Body of pancreas (tissue), 4 donors: Measurements from ENCODE around the gene PAM16.

Experiments used
- CTCF ChIP-seq, 7 experiments: fragments of 450-650 bp in 4 of 7; fragments of 200-600 bp in 3 of 7; sonication (generic) in 3 of 7; IDR thresholded peaks; one replicate each; pipeline ENCODE4 v1.5.1; 2016 to 2019; ENCODE audit warnings: antibody characterized with exemption in 7 of 7
- POLR2A ChIP-seq, 3 donors: fragments of 450-650 bp; IDR thresholded peaks; one replicate each; pipeline ENCODE4 v1.6.1; 2016; ENCODE audit warnings: antibody characterized with exemption in 3 of 3, mild to moderate bottlenecking in 2 of 3

- TF ChIP-seq POLR2A (IDR thresholded peaks at IDR 0.05) (no peak), CTCF (IDR thresholded peaks at IDR 0.05) (no peak)
Observed at GRCh38 chr16:4324492-4325252, 26.4 kb downstream of the PAM16 start.
